OCI-LY1 (cell line): ENCODE results near the gene ASB6.

Experiments
- CTCF ChIP-seq: fragments of 200-600 bp; sonication (generic), shearing (Covaris generic); IDR thresholded peaks from 2 replicates; pipeline ENCODE4 v1.5.1; 2017; ENCODE audit warnings: mild to moderate bottlenecking, antibody characterized with exemption, low read length, moderate library complexity, mixed read lengths
- EZH2 ChIP-seq: fragments of 200-600 bp; sonication (generic), shearing (Covaris generic); IDR thresholded peaks from 2 replicates; pipeline ENCODE4 v1.8.0; 2017; ENCODE audit warnings: borderline replicate concordance, mixed run types, mild to moderate bottlenecking, antibody characterized with exemption, low read length, moderate library complexity, mixed read lengths

- no peak for TF ChIP-seq EZH2
- TF ChIP-seq CTCF: no peak
Measured at GRCh38 chr9:129606161-129607026, 35.6 kb downstream of the ASB6 start.
